Transverse colon (tissue), 3 donors: ENCODE results near the gene PSMB7.

Source experiments
- EP300 ChIP-seq: sonication (generic); formaldehyde crosslinking; IDR thresholded peaks from one replicate; pipeline ENCODE4 v1.6.1; 2017; ENCODE audit warnings: antibody characterized with exemption, low read depth
- POLR2A ChIP-seq: fragments of 450-650 bp; IDR thresholded peaks from one replicate; pipeline ENCODE4 v1.6.1; 2016; ENCODE audit warnings: antibody characterized with exemption, mild to moderate bottlenecking, moderate library complexity
- TF ChIP-seq, protein P1 (sequence below), 5 experiments: fragments of 200-600 bp in 3 of 5; fragments of 450-650 bp in 2 of 5; sonication (generic) in 3 of 5; IDR thresholded peaks; 1 replicate in 2 of 5; 2 replicates in 3 of 5; pipeline ENCODE4 v1.5.1; 2016 to 2017; ENCODE audit warnings: antibody characterized with exemption in 5 of 5, inconsistent platforms in 3 of 5, mild to moderate bottlenecking in 2 of 5, moderate library complexity in 1 of 5

DNA sequence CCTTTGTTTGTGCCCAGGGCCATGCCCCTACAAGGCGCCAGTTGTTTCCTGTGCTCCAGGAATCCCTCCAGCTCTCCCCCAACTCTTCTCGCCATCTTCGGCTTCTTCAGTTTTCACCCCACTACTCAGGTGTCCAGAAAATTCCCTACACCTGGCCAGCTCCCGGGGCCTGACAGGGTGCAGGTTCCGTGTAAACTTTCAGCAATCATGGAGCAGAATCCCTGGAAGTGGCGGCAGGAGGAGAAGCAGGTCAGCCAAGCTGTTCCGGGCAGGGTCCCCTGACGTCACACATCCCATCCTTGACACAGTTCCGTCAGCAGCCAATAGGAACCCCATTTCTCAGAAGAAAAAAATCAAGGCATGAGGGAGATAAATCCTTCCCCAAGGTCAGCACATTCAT, 22.8 kb upstream of the PSMB7 start:
- TF ChIP-seq, protein P1, sequence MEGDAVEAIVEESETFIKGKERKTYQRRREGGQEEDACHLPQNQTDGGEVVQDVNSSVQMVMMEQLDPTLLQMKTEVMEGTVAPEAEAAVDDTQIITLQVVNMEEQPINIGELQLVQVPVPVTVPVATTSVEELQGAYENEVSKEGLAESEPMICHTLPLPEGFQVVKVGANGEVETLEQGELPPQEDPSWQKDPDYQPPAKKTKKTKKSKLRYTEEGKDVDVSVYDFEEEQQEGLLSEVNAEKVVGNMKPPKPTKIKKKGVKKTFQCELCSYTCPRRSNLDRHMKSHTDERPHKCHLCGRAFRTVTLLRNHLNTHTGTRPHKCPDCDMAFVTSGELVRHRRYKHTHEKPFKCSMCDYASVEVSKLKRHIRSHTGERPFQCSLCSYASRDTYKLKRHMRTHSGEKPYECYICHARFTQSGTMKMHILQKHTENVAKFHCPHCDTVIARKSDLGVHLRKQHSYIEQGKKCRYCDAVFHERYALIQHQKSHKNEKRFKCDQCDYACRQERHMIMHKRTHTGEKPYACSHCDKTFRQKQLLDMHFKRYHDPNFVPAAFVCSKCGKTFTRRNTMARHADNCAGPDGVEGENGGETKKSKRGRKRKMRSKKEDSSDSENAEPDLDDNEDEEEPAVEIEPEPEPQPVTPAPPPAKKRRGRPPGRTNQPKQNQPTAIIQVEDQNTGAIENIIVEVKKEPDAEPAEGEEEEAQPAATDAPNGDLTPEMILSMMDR (IDR thresholded peaks at IDR 0.05), result no peak
- TF ChIP-seq POLR2A (no peak), EP300 (no peak)
